ENCODE measurements around the gene ORAI3.

The ORAI3 gene

DNA sequence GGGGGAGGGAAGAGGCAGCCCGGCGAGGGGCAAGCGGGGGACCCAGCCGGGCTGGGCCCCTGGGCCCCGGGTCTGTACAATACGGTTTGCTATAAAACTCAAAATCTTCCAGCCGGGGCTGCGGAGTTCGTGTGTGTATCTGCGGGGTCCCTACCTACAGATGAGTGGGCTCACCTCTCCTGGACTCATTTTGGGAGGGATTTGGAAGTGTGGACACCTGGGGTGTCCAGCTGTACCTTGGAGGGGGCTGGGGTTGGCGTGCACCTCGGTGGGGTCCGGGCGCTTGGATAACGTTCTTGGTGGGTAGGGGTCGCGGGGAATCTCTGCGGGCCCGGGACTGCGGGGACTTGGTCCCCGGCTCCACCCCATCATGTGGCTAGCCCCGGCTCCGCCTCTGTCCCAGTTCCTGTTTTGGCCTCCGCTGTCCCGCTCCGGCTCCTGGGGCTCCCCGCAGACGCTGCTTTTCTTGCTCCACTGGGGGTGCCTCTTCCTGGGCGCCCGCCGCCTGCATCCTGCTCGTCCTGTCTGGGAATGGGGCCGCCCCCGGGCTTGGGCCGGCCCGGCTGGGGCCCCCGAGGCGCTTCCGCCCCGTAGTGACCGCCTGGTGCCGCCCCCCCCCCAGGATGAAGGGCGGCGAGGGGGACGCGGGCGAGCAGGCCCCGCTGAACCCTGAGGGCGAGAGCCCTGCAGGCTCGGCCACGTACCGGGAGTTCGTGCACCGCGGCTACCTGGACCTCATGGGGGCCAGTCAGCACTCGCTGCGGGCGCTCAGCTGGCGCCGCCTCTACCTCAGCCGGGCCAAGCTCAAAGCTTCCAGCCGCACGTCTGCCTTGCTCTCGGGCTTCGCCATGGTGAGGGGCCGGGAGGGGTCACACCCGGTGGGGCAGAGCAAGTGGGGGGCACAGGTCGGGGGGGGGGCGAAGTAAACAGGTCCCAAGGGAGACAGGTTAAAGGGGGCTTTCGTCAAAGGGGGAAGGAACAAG, at the start of gene ORAI3:
Gene ORAI3 (plus strand): TSS at position 402 of the 983 bp plus-strand sequence. CDS start 222 bp downstream, at position 624.
- peak within 1 kb of the TSS; percentile 61 for H3K4me3 ChIP-seq (replicated peaks; ENCODE audit: low read depth, low read length)
- DNase-seq (ENCODE audit: extremely low read depth, low read depth): no peak
- TF ChIP-seq, protein P1, sequence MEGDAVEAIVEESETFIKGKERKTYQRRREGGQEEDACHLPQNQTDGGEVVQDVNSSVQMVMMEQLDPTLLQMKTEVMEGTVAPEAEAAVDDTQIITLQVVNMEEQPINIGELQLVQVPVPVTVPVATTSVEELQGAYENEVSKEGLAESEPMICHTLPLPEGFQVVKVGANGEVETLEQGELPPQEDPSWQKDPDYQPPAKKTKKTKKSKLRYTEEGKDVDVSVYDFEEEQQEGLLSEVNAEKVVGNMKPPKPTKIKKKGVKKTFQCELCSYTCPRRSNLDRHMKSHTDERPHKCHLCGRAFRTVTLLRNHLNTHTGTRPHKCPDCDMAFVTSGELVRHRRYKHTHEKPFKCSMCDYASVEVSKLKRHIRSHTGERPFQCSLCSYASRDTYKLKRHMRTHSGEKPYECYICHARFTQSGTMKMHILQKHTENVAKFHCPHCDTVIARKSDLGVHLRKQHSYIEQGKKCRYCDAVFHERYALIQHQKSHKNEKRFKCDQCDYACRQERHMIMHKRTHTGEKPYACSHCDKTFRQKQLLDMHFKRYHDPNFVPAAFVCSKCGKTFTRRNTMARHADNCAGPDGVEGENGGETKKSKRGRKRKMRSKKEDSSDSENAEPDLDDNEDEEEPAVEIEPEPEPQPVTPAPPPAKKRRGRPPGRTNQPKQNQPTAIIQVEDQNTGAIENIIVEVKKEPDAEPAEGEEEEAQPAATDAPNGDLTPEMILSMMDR (IDR thresholded peaks at IDR 0.05; ENCODE audit: low read depth, low read length, missing control alignments): no peak

DNA sequence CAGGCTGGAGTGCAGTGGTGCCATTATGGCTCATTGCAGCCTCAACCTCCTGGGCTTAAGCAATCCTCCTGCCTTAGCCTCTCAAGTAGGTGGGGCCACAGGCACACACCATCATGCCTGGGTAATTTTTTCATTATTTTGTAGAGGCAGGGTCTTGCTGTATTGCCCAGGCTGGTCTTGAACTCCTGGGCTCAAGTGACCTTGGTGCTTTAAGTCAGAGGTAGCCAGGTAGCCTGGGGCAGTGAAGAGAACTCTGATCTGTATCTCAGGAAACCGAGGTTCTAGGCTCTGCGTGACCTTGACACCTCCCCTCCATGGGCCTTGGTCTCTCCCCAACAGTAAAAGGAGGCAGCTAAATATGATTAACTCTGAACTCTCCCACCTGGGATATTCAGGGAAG, 49.1 kb upstream of the ORAI3 start:
- no peak for DNase-seq (ENCODE audit: extremely low read depth, low read depth)
- TF ChIP-seq, protein P1 (IDR thresholded peaks at IDR 0.05; ENCODE audit: low read depth, low read length, missing control alignments): no peak
- no peak overlapping the region for H3K4me3 ChIP-seq (replicated peaks; ENCODE audit: low read depth, low read length)

DNA sequence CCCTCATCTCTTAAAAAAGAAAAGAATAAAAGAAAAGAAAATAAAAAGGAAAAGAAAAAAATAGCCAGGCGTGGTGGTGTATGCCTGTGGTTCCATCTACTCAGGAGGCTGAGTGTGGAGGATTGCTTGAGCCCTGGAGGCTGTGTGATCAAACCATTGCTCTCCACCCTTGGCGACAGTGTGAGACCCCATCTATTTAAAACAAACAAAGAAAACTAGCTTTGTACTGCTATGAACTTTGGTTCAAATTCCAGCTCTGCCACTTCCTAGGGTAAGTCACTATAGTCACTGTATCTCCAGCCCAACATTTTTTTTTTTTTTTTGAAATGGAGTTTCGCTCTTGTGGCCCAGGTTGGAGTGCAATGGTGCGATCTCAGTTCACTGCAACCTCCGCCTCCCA, 48.3 kb upstream of the ORAI3 start:
- no peak overlapping the region for H3K4me3 ChIP-seq (replicated peaks; ENCODE audit: low read depth, low read length)

DNA sequence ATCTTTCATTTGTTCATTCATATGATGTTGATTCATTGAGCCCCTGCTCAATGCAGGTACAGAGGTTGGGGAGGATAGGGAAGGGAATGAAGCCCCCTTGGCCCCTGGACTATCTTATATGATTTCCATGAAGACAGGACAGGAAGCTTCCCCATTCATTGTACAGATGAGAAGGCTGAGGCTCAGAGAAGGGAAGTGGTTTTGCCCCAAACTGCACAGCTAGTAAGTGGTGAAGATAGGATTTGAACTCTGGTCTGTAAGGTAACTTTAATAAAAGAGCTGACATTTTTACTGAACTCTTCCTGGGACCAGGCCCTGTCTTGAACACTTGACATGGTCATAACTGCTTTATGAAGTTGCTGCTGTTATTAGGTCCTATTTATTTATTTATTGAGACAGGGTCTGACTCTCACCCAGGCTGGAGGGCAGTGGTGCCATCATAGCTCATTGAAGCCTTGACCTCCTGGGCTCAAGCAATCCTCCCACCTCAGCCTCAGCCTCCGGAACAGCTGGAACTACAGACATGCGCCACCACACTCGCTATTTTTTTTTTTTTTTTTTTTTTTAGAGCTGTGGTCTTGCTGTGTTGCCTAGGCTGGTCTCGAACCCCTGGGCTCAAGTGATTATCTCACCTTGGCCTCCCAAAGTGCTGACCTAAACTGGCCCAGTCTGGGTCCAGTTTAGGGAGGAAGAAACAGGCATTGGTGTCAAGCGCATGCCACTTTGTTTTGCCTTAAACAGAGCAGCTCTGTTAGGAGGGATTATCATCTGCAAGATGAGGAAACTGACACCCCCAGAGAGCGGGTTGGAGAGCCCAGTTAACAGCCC, 47.5 kb upstream of the ORAI3 start:
- TF ChIP-seq, protein P1 (IDR thresholded peaks at IDR 0.05; ENCODE audit: low read depth, low read length, missing control alignments): no peak
- no peak for DNase-seq (ENCODE audit: extremely low read depth, low read depth)
- H3K4me3 ChIP-seq (replicated peaks; ENCODE audit: low read depth, low read length): peak overlapping the region; percentile 27; the same call in 1 of the 2 replicates

More for the DNA sequence above, 48.3 kb upstream of the ORAI3 start:
- TF ChIP-seq, protein P1 (IDR thresholded peaks at IDR 0.05; ENCODE audit: low read depth, low read length, missing control alignments): no peak
- no peak for DNase-seq (ENCODE audit: extremely low read depth, low read depth)

DNA sequence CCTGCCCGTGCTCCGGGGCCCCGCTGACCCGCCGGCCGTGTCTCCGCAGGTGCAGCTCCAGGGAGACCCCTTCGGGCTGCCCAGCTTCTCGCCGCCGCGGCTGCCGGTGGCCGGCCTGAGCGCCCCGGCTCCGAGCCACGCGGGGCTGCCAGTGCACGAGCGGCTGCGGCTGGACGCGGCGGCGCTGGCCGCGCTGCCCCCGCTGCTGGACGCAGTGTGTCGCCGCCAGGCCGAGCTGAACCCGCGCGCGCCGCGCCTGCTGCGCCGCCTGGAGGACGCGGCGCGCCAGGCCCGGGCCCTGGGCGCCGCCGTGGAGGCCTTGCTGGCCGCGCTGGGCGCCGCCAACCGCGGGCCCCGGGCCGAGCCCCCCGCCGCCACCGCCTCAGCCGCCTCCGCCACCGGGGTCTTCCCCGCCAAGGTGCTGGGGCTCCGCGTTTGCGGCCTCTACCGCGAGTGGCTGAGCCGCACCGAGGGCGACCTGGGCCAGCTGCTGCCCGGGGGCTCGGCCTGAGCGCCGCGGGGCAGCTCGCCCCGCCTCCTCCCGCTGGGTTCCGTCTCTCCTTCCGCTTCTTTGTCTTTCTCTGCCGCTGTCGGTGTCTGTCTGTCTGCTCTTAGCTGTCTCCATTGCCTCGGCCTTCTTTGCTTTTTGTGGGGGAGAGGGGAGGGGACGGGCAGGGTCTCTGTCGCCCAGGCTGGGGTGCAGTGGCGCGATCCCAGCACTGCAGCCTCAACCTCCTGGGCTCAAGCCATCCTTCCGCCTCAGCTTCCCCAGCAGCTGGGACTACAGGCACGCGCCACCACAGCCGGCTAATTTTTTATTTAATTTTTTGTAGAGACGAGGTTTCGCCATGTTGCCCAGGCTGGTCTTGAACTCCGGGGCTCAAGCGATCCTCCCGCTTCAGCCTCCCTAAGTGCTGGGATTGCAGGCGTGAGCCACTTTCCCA, 46.6 kb upstream of the ORAI3 start:
- peak overlapping the region; percentile 35 for H3K4me3 ChIP-seq (replicated peaks; ENCODE audit: low read depth, low read length)
- TF ChIP-seq, protein P1 (IDR thresholded peaks at IDR 0.05; ENCODE audit: low read depth, low read length, missing control alignments): no peak
- no peak for DNase-seq (ENCODE audit: extremely low read depth, low read depth)

DNA sequence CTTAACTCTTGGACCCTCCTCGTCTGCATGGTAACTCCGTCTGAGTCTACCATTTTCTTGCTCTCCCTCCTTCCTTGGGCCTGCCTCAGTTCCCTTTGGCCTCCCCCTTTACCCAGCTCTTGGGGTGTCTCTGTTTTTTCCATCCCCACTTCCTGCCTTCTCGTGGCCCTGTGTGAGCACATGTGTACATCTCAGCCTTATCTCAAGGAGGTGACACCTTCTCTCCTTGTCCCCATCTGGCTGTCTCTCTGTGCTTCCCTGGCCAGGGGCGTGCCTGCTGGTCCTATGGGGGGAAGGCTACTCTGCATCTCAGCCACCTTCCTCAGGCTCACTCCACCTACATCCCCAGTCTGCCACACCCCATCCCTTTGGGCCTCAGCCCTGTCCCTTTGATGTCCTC, 45.9 kb upstream of the ORAI3 start:
- no peak for DNase-seq (ENCODE audit: extremely low read depth, low read depth)
- no peak overlapping the region for H3K4me3 ChIP-seq (replicated peaks; ENCODE audit: low read depth, low read length)
- TF ChIP-seq, protein P1 (IDR thresholded peaks at IDR 0.05; ENCODE audit: low read depth, low read length, missing control alignments): no peak
